B cell (primary cell): ENCODE results near the gene PRSS33. TPM values are rescaled to one million over a fixed set of nuclear protein-coding genes. Genes with fewer than 3 reads are reported as not detected.

Experiments used
- ATAC-seq: fragments of 200-7000 bp; cut with Tn5 transposase; one replicate; pipeline ENCODE4 v1.10.0; 2021; ENCODE audit warnings: low read depth, mild to moderate bottlenecking, moderate number of reproducible peaks, moderate library complexity
- CTCF ChIA-PET: fragments of 350-600 bp; sonication (Branson Sonifier 250); formaldehyde crosslinking; loops from one replicate; lab custom pipeline; 2021; ENCODE audit warnings: antibody characterized with exemption, inconsistent platforms; lab: Charles Lee
- POLR2A ChIA-PET: fragments of 350-600 bp; sonication (Branson Sonifier 250); formaldehyde crosslinking; loops from one replicate; lab custom pipeline; 2021; ENCODE audit warnings: antibody characterized with exemption; lab: Charles Lee
- DNase-seq: peaks from one replicate; pipeline ENCODE4 v3.0.0; 2013
- H2AFZ ChIP-seq: 2 replicates; pipeline ENCODE4 v1.6.1; 2012; ENCODE audit warnings: mild to moderate bottlenecking, low read depth, low read length; ENCODE audit not compliant: insufficient read depth, poor library complexity, severe bottlenecking
- H3K27ac ChIP-seq, 2 donors: 1 replicate in 1 of 2; 2 replicates in 1 of 2; pipeline ENCODE4 v1.5.1; 2012 to 2013; ENCODE audit warnings: low read length in 2 of 2, mild to moderate bottlenecking in 2 of 2, moderate library complexity in 1 of 2
- H3K27me3 ChIP-seq, 4 experiments: fragments of 200-600 bp in 1 of 4; sonication (generic) in 1 of 4; replicated peaks in 1 of 4; 1 replicate in 2 of 4; 2 replicates in 2 of 4; pipeline versions ENCODE4 v1.6.1 to v1.7.0; 2013 to 2016; ENCODE audit warnings: low read length in 3 of 4, mild to moderate bottlenecking in 2 of 4, mixed read lengths in 1 of 4, moderate library complexity in 1 of 4; ENCODE audit not compliant: insufficient read depth in 4 of 4, control insufficient read depth in 3 of 4; ENCODE audit errors: control extremely low read depth in 1 of 4
- H3K36me3 ChIP-seq, 2 experiments: replicated peaks in 1 of 2; 1 replicate in 1 of 2; 2 replicates in 1 of 2; pipeline versions ENCODE4 v1.6.1 to v1.7.1; 2013; ENCODE audit warnings: low read length in 1 of 2; ENCODE audit not compliant: insufficient read depth in 2 of 2, control insufficient read depth in 1 of 2; ENCODE audit errors: control extremely low read depth in 1 of 2, extremely low read depth in 1 of 2
- H3K4me1 ChIP-seq, 2 donors: fragments of 200-600 bp in 1 of 2; sonication (generic) in 1 of 2; 1 replicate in 1 of 2; 2 replicates in 1 of 2; pipeline versions ENCODE4 v1.5.1 to v1.6.1; 2013 to 2017; ENCODE audit warnings: low read length in 2 of 2; ENCODE audit not compliant: control insufficient read depth in 2 of 2, insufficient read depth in 2 of 2
- H3K4me2 ChIP-seq: replicated peaks from 2 replicates; pipeline ENCODE3; 2012; ENCODE audit warnings: mild to moderate bottlenecking, low read depth, low read length; ENCODE audit not compliant: poor library complexity, severe bottlenecking
- H3K4me3 ChIP-seq, 5 experiments: fragments of 200-600 bp in 1 of 5; sonication (generic) in 1 of 5; 1 replicate in 3 of 5; 2 replicates in 2 of 5; pipeline versions ENCODE4 v1.5.1 to v1.7.0; 2011 to 2016; ENCODE audit warnings: low read length in 4 of 5, mild to moderate bottlenecking in 4 of 5, low read depth in 2 of 5, control low read depth in 1 of 5, moderate library complexity in 1 of 5; ENCODE audit not compliant: insufficient read depth in 1 of 5; ENCODE audit errors: control extremely low read depth in 1 of 5, extremely low read depth in 1 of 5
- H3K79me2 ChIP-seq: fragments of 200-600 bp; sonication (generic); one replicate; pipeline ENCODE4 v1.6.0; 2016; ENCODE audit warnings: low read length; ENCODE audit not compliant: control insufficient read depth, insufficient read depth
- H3K9ac ChIP-seq: fragments of 200-600 bp; sonication (generic); 2 replicates; pipeline ENCODE4 v1.6.1; 2017; ENCODE audit warnings: mild to moderate bottlenecking, low read length, moderate library complexity
- H3K9me3 ChIP-seq, 3 donors: one replicate each; pipeline versions ENCODE4 v1.6.1 to v1.7.1; 2013; ENCODE audit warnings: low read length in 2 of 3; ENCODE audit not compliant: control insufficient read depth in 2 of 3, insufficient read depth in 1 of 3; ENCODE audit errors: control extremely low read depth in 1 of 3
- H4K20me1 ChIP-seq: 2 replicates; pipeline ENCODE4 v1.6.0; 2012; ENCODE audit warnings: mild to moderate bottlenecking, low read length; ENCODE audit not compliant: insufficient read depth, control insufficient read depth, poor library complexity, severe bottlenecking
- H3K27ac Mint-ChIP-seq: one replicate; pipeline ENCODE4 v1.8.0; 2021; ENCODE audit warnings: mixed read lengths
- H3K27me3 Mint-ChIP-seq: one replicate; pipeline ENCODE4 v1.8.0; 2021; ENCODE audit warnings: mixed read lengths
- H3K4me1 Mint-ChIP-seq: one replicate; pipeline ENCODE4 v1.8.0; 2021; ENCODE audit warnings: mixed read lengths
- H3K4me3 Mint-ChIP-seq: one replicate; pipeline ENCODE4 v1.8.0; 2021; ENCODE audit warnings: mixed read lengths
- H3K9me3 Mint-ChIP-seq: one replicate; pipeline ENCODE4 v1.8.0; 2022; ENCODE audit warnings: mixed read lengths; ENCODE audit not compliant: insufficient read depth
- CTCF ChIP-seq: fragments of 200-600 bp; IDR thresholded peaks from one replicate; pipeline ENCODE4 v1.8.0; 2022; ENCODE audit warnings: antibody characterized with exemption, mild to moderate bottlenecking
- EZH2 ChIP-seq: IDR thresholded peaks from 2 replicates; pipeline ENCODE4 v1.6.1; 2012; ENCODE audit warnings: borderline replicate concordance, low read depth, mild to moderate bottlenecking, moderate library complexity, low read length; ENCODE audit not compliant: insufficient read depth, poor library complexity, severe bottlenecking
- WGBS: methylation state at CpG from one replicate; pipeline ENCODE4 v1.1.5; 2013; ENCODE audit warnings: missing lambda C conversion rate; ENCODE audit not compliant: insufficient coverage; 5-methylcytosine and 5-hydroxymethylcytosine counted together
- intact Hi-C: fragments of 100-400 bp; cut with micrococcal nuclease; formaldehyde crosslinking; loops from one replicate; pipeline ENCODE4 v1.10.0; 2022
- polyA plus RNA-seq: library from polyadenylated mRNA; depleted of rRNA; stranded (reverse); fragments of >200 nt; gene quantifications from 2 replicates; pipeline ENCODE4 v1.2.3, GENCODE V29; 2012
- total RNA-seq, 2 donors: library from RNA; stranded (reverse); fragments of 120-200 nt in 1 of 2; gene quantifications; 1 replicate in 1 of 2; 2 replicates in 1 of 2; pipeline versions ENCODE4 v1.2.3 to v1.2.4, GENCODE V29; 2013 to 2022

Gene PRSS33
- total and polyA plus RNA-seq, 2 donors (not counting 1 experiment from before 2014, with no cell fraction given) = not detected

GRCh38 chr16:2827831-2828520, 40.6 kb upstream of the PRSS33 start:
- no peaks in the 10 kb centered on the region for H3K9me3 ChIP-seq
- no peak for ATAC-seq
- Mint-ChIP-seq H3K27me3 (peaks cover 11% of the 10 kb centered on the region), H3K4me1 (no peaks in the 10 kb centered on the region), H3K4me3 (no peak overlapping the region), H3K27ac (no peak overlapping the region), H3K9me3 (no peaks in the 10 kb centered on the region)
- ChIA-PET POLR2A (no interaction called here), CTCF (no interaction called here)
- H3K4me3 ChIP-seq = no peak overlapping the region
- H3K4me2 ChIP-seq = no peak overlapping the region
- H3K36me3 ChIP-seq = no peaks in the 10 kb centered on the region
- no peak for DNase-seq
- no peak overlapping the region for H3K9ac ChIP-seq
- peaks cover 0 to 28% (median 5%) of the 10 kb centered on the region in 4 experiments for H3K27me3 ChIP-seq
- no peaks in the 10 kb centered on the region for H3K79me2 ChIP-seq
- no peak overlapping the region for H2AFZ ChIP-seq
- H3K4me1 ChIP-seq = no peaks in the 10 kb centered on the region
- intact Hi-C loops = no loop called here
- H3K27ac ChIP-seq = no peak overlapping the region
- no peaks in the 10 kb centered on the region for H4K20me1 ChIP-seq
- TF ChIP-seq CTCF = no peak
- TF ChIP-seq EZH2 = no peak
- WGBS = 85% methylated on average over 8 of the region's 14 CpGs

GRCh38 chr16:2827374-2827791, 40.0 kb upstream of the PRSS33 start:
- Histone ChIP-seq H3K9ac (no peak overlapping the region), H3K27ac (no peak overlapping the region), H3K4me2 (no peak overlapping the region), H3K4me3 (no peak overlapping the region), H2AFZ (no peak overlapping the region), H4K20me1 (no peaks in the 10 kb centered on the region), H3K36me3 (no peaks in the 10 kb centered on the region), H3K27me3 (peaks cover 0 to 22% (median 4%) of the 10 kb centered on the region in 4 experiments), H3K9me3 (no peaks in the 10 kb centered on the region), H3K79me2 (no peaks in the 10 kb centered on the region), H3K4me1 (no peaks in the 10 kb centered on the region)
- ATAC-seq = no peak
- no peak for TF ChIP-seq CTCF
- TF ChIP-seq EZH2 = no peak
- no peak overlapping the region for H3K27ac Mint-ChIP-seq
- ChIA-PET CTCF (no interaction called here), POLR2A (no interaction called here)
- H3K27me3 Mint-ChIP-seq = peaks cover 5% of the 10 kb centered on the region
- no peak overlapping the region for H3K4me3 Mint-ChIP-seq
- intact Hi-C loops = no loop called here
- no peaks in the 10 kb centered on the region for H3K9me3 Mint-ChIP-seq
- 88% methylated on average over 15 of the region's 15 CpGs for WGBS
- no peaks in the 10 kb centered on the region for H3K4me1 Mint-ChIP-seq
- no peak for DNase-seq
